Progenitor cell of endocrine pancreas (in vitro differentiated cells): ENCODE data around the gene AASDH. TPM values are rescaled to one million over a fixed set of nuclear protein-coding genes. Genes with fewer than 3 reads are reported as not detected.

Experiments used
- DNase-seq: peaks from one replicate; pipeline ENCODE4 v3.0.0; 2021; ENCODE audit warnings: low spot score; ENCODE audit not compliant: unreplicated experiment
- H3K27ac Mint-ChIP-seq: 2 replicates; pipeline ENCODE4 v1.8.0; 2021; ENCODE audit warnings: mild to moderate bottlenecking, moderate library complexity, mixed read lengths
- H3K27me3 Mint-ChIP-seq: 2 replicates; pipeline ENCODE4 v1.8.0; 2021; ENCODE audit warnings: mixed read lengths
- H3K36me3 Mint-ChIP-seq: 2 replicates; pipeline ENCODE4 v1.8.0; 2022; ENCODE audit warnings: mixed read lengths; ENCODE audit not compliant: insufficient read depth
- H3K4me1 Mint-ChIP-seq: 2 replicates; pipeline ENCODE4 v1.8.0; 2021; ENCODE audit warnings: low read depth, mixed read lengths
- H3K4me3 Mint-ChIP-seq: 2 replicates; pipeline ENCODE4 v1.8.0; 2021; ENCODE audit warnings: low read depth, mild to moderate bottlenecking, moderate library complexity, mixed read lengths
- H3K9me3 Mint-ChIP-seq: 2 replicates; pipeline ENCODE4 v1.8.0; 2021; ENCODE audit warnings: low read depth, mixed read lengths
- CTCF ChIP-seq: fragments of 200-600 bp; sonication (generic); IDR thresholded peaks from one replicate; pipeline ENCODE4 v1.5.0; 2021; ENCODE audit warnings: antibody characterized with exemption, mild to moderate bottlenecking; ENCODE audit not compliant: unreplicated experiment
- total RNA-seq: library from RNA; stranded (reverse); gene quantifications from 2 replicates; pipeline ENCODE4 v1.2.1, GENCODE V29; 2021

Gene AASDH
- total RNA-seq, 1 donor from 2014 or later, result 25.2 TPM

- Mint-ChIP-seq H3K27ac (peak overlapping the region; percentile 88), H3K36me3 (peaks cover 23% of the 10 kb centered on the region), H3K9me3 (no peaks in the 10 kb centered on the region), H3K4me1 (peaks cover 16% of the 10 kb centered on the region), H3K27me3 (no peaks in the 10 kb centered on the region), H3K4me3 (no peak overlapping the region)
- DNase-seq, result no peak
- TF ChIP-seq CTCF, result no peak
These were observed 81.9 kb downstream of the AASDH start for GRCh38 chr4:56305390-56305789.

- Mint-ChIP-seq H3K4me3 (no peak overlapping the region), H3K4me1 (peaks cover 16% of the 10 kb centered on the region), H3K36me3 (peaks cover 18% of the 10 kb centered on the region), H3K9me3 (no peaks in the 10 kb centered on the region), H3K27ac (peak overlapping the region; percentile 80), H3K27me3 (no peaks in the 10 kb centered on the region)
- DNase-seq, result no peak
- TF ChIP-seq CTCF, result no peak
These were observed 83.4 kb downstream of the AASDH start for GRCh38 chr4:56303921-56304320.

GRCh38 chr4:56302760-56303159, 84.5 kb downstream of the AASDH start:
- Mint-ChIP-seq H3K4me1 (peaks cover 16% of the 10 kb centered on the region), H3K27ac (no peak overlapping the region), H3K4me3 (no peak overlapping the region), H3K9me3 (no peaks in the 10 kb centered on the region), H3K36me3 (peaks cover 15% of the 10 kb centered on the region), H3K27me3 (no peaks in the 10 kb centered on the region)
- DNase-seq, result no peak
- TF ChIP-seq CTCF, result no peak

- H3K27ac Mint-ChIP-seq, result no peak overlapping the region
- H3K4me1 Mint-ChIP-seq, result peaks cover 16% of the 10 kb centered on the region
- DNase-seq, result no peak
- no peak for TF ChIP-seq CTCF
- H3K36me3 Mint-ChIP-seq, result peaks cover 10% of the 10 kb centered on the region
- H3K9me3 Mint-ChIP-seq, result no peaks in the 10 kb centered on the region
- no peak overlapping the region for H3K4me3 Mint-ChIP-seq
- H3K27me3 Mint-ChIP-seq, result no peaks in the 10 kb centered on the region
These were observed 85.2 kb downstream of the AASDH start for GRCh38 chr4:56301997-56302496.

- Mint-ChIP-seq H3K27me3 (no peaks in the 10 kb centered on the region), H3K4me3 (no peak overlapping the region), H3K27ac (peak overlapping the region; percentile 65)
These were observed 85.9 kb downstream of the AASDH start for GRCh38 chr4:56301181-56301996.

More at GRCh38 chr4:56301181-56301996, 85.9 kb downstream of the AASDH start:
- Mint-ChIP-seq H3K9me3 (no peaks in the 10 kb centered on the region), H3K36me3 (peaks cover 8% of the 10 kb centered on the region), H3K4me1 (peaks cover 14% of the 10 kb centered on the region)
- peak; percentile 97 for TF ChIP-seq CTCF
- peak; percentile 70 for DNase-seq
